ENCODE results near the gene IL10RB. TPM values are rescaled to one million over a fixed set of nuclear protein-coding genes. Genes with fewer than 3 reads are reported as not detected.

IL10RB gene
- total RNA-seq, 1 donor from 2014 or later = 25.5 TPM

DNA sequence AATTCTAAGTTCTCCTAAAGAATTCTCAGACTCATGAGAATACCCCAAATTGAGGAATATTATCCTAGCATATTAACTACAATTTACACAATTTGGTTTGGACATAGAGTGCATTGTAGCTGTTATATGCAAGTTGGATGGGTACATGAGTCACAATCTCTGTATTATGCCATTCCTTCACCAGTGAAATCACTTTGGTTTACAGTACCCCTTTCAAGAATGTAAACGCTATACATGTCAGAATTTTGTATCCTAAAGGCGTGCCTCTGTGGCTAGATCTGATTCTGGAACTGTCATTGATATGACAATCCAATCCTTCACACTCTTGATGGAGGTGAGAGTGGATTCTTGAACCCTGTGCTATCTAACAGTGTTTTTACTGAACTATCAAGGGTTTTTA lies 6.7 kb upstream of the IL10RB start:
- ATAC-seq = no peak
- intact Hi-C loops (cut with DNase I) = no loop called here

DNA sequence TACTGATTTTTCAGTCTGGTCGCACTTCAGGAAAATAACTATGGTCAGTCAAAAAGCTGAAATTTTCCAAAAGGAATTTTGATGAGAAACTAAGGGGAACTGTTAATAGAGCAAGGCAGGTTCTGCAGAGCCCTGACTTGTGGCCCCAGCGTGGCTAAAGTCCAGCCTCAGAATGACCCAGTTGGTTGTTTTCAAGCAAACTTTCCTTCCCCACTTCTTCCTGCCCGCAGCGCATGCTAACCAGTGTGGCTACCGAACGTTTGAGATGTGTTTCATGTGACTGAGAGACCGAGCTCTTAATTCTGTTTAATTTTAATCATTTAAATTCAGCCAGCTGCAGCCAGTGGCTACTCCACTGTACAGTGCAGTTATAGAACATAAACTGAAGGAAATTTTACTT lies 6.2 kb upstream of the IL10RB start:
- ATAC-seq = peak; percentile 49
- intact Hi-C loops (cut with DNase I) = no loop called here
- peak; percentile 69 for DNase-seq (ENCODE audit: low spot score)

More for the DNA sequence above, 6.7 kb upstream of the IL10RB start:
- no peak for DNase-seq (ENCODE audit: low spot score)

DNA sequence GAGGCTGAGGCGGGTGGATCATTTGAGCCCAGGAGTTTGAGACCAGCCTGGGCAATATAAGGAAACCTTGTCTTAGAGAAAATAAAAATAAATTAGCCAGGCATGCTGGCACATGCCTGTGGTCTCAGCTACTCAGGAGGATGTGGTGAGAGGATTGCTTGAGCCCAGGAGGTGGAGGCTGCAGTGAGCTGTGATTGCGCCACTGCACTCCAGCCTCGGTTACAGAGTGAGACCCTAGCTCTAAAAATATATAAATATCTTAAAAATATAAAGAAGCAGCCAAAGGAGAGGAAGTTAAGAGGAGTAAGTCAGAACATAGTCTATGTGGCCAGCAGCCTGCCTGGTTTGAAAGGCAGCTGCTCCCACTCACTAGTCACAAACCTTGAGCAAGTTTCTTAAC lies 4.5 kb upstream of the IL10RB start:
- intact Hi-C loops (cut with DNase I) = no loop called here

DNA sequence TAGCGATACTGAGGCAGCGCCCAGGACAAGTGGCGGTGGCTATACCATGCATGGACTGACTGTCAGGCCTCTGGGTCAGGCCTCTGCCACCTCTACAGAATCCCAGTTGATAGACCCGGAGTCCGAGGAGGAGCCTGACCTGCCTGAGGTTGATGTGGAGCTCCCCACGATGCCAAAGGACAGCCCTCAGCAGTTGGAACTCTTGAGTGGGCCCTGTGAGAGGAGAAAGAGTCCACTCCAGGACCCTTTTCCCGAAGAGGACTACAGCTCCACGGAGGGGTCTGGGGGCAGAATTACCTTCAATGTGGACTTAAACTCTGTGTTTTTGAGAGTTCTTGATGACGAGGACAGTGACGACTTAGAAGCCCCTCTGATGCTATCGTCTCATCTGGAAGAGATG lies 3.2 kb upstream of the IL10RB start:
- intact Hi-C loops (cut with DNase I) = loop anchor here (1.0 kb wide), 1 partner anchor 18 kb away; no protein-coding TSS in a partner anchor
- no peak for DNase-seq (ENCODE audit: low spot score)
- ATAC-seq = no peak

More for the DNA sequence above, 4.5 kb upstream of the IL10RB start:
- no peak for DNase-seq (ENCODE audit: low spot score)
- ATAC-seq = no peak

DNA sequence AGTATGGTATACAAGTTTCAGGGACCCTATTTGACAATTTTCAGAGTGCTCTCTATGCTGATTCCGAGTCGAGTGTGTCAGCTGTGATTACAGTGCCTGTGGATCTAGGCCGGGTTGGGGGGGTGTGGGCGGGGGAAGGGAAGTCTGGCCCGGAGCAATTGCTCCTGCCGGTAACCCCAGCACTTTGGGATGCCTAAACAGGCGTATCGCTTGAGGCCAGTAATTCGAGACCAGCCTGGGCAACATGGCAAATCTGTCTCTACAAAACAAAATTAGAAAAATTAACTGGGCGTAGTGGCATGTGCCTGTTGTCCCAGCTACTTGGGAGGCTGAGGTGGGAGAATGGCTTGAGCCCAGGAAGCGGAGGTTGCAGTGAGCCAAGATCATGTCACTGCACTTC lies 1.6 kb upstream of the IL10RB start:
- no peak for ATAC-seq
- intact Hi-C loops (cut with DNase I) = no loop called here
- DNase-seq (ENCODE audit: low spot score) = no peak

DNA sequence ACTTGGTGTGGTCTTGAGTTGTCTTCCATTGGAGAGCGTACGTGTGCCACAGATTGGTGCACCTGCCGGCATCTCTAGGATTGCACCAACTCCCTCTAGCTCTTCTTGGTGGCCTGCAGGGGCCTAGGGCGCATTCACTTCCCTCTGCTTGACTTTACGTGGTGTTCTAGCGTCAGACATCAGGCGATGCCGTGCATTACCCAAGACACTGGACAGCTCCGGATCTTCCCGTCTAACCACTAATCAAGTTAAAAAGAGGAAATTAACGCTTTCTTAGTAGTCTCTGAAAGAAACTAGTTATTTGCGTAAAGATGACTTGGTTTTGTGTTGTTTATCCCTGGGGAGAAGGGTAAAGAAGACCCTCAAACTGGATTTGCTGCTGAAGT lies 510 bp upstream of the IL10RB start:
- DNase-seq (ENCODE audit: low spot score) (peak; percentile 65), ATAC-seq (peak; percentile 72)
- intact Hi-C loops (cut with DNase I) = no loop called here

DNA sequence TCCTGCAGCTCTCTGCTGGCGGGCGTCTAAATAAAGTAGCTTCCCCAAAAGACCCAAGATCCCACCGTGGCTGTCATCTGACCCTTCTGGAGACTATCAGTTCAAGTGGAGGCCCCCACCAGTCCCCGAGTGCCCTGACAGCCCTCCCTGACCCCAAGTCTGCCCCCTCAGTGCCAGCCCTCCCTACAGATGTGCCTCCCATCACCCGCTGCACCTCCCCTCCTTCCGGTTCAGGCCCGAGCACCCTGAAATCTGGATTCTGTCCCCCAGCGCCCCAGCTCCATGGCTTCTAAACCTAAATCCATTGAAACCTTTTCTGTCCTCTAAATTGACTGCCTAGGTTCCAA lies 595 bp downstream of the IL10RB start:
- ATAC-seq (peak; percentile 43), DNase-seq (ENCODE audit: low spot score) (no peak)
- intact Hi-C loops (cut with DNase I) = no loop called here

DNA sequence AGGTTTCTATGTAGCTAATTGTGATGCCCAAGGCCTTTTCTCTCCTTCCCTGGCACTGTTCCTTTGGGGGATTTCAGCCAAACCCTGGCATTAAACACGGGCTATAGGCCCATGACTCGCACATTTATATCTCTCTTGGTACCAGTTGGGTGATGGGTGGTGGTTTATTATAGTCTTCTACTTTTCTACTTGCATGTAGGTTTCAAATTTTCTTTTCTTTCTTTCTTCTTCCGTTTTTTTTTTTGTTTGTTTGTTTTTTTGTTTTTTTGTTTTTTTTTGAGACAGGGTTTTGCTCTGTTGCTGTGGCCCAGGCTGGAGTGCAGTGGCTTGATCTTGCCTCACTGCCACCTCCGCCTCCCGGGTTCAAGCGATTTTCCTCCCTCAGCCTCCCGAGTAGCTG lies 1.1 kb downstream of the IL10RB start:
- no peak for ATAC-seq
- intact Hi-C loops (cut with DNase I) = no loop called here

DNA sequence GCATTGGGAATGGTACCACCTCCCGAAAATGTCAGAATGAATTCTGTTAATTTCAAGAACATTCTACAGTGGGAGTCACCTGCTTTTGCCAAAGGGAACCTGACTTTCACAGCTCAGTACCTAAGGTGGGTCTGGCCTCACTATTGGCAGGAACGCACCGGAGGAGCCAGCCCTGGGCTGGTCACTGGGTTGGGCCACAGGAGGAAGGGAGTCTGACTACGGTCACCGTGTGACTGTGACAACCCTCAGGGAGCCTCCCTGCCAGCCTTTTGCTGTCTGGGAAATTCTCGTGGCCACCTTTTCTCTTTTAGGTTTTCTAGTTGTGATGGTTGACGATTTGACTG lies 2.2 kb downstream of the IL10RB start:
- no peak for DNase-seq (ENCODE audit: low spot score)
- intact Hi-C loops (cut with DNase I) = no loop called here
- ATAC-seq = no peak

More for the DNA sequence above, 1.1 kb downstream of the IL10RB start:
- no peak for DNase-seq (ENCODE audit: low spot score)

DNA sequence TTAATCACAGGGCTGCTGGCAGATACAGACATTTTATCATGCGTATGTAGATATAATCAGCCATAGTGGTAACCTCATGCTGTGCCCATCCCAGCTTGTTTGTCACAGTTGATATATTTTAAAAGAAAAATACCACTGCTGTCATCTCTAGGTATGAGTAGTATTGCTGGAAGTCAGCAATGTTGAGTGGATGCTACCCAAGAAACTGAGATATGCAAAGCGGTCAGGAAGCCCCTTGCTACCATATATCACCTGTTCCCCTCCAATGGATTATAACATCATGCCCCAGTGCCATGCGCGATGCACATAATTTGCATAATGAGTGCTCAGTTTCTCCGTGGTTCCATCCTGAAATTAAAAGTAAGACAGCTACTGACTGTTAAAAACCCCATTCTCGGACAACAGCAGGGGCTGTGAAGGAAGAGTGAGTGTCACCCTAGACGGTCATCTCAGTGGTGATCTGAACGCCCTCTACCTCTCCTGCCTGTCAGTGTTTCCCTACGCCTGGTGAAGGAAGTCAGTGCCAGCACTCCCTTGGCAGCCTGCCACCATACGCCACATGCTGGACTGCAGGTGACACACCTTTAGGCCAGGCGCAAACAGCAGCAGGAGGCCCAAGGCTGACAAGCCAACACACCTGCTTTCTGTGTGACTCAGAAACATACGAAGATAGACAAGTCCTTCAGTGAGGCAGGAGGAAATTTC lies 2.7 kb downstream of the IL10RB start:
- intact Hi-C loops (cut with DNase I) = no loop called here
- no peak for DNase-seq (ENCODE audit: low spot score)
- no peak for ATAC-seq

DNA sequence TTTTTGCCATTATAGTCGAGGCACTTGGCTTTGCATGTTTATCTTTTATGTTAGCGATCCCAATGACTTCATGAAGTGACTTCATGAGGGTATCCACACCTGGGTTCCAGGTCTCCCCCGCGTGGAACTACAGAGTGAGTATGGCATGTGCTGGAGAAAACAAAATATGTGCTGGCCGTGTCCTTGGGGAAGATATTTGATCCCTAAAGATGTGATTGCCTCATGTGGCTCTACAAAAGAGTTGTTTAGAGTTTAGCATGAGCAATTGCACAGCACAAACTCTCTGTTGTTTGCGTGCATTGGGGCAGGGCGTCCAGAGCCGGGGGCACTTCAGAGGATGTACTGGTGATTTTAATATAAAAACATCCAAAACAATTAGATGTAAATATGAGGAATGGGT lies 4.8 kb downstream of the IL10RB start:
- no peak for DNase-seq (ENCODE audit: low spot score)
- no peak for ATAC-seq
- intact Hi-C loops (cut with DNase I) = no loop called here

DNA sequence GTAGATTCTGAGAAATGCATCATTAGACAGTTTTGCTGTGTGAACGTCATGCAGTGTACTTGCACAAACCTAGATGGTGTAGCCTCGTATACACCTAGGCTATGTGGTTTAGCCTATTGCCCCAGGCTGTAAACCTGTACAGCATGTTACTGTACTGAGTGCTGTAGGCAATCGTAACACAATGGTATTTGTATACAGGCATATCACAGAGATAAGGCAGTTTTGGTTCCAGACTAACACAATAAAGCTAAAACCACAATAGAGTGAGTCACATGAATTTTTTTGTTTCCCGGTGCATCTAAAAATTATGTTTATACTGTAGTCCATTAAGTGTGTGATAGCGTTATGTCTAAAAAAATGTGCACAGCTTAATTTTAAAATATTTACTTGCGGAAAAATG lies 6.9 kb downstream of the IL10RB start:
- ATAC-seq (no peak), DNase-seq (ENCODE audit: low spot score) (no peak)
- intact Hi-C loops (cut with DNase I) = no loop called here

DNA sequence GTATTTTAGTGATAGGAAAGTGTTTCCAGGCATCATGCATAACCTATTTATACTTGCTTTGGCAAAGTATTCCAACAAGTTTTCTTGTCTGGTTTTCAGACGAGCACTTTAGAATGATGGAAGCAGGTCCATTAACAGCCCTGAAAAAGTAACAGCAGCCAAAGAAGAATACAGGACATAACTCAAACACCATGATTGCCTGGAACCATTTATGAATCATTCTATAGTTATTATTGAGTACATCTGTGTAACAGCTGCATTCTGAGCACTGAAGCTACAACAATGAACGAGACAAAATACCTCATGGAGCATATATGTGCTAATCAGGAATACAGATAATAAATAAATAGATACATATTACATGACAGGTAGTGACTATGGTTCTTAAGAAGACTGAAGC lies 12.6 kb downstream of the IL10RB start:
- DNase-seq (ENCODE audit: low spot score) (no peak), ATAC-seq (no peak)
- intact Hi-C loops (cut with DNase I) = no loop called here

DNA sequence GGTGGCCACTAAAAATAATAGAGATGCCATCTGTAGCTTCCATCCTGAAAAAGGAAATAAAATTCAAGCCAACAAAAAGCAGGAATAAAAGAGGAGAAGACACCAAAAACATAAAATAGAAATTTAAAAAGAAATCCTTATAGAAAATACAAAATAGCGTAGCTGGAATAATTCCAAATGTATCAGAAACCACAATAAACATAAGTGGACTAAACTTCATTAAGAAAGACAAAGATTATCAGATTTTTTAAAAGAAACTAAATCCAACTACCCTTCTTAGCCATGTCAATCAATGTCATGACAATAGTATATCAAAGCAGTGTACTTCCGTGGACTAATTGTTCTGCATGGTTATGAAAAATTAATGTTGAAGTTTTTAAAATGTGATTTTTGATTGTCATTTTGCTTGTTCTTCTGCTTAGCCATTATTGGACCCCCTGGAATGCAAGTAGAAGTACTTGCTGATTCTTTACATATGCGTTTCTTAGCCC lies 13.2 kb downstream of the IL10RB start:
- intact Hi-C loops (cut with DNase I) = no loop called here
- ATAC-seq (no peak), DNase-seq (ENCODE audit: low spot score) (no peak)

DNA sequence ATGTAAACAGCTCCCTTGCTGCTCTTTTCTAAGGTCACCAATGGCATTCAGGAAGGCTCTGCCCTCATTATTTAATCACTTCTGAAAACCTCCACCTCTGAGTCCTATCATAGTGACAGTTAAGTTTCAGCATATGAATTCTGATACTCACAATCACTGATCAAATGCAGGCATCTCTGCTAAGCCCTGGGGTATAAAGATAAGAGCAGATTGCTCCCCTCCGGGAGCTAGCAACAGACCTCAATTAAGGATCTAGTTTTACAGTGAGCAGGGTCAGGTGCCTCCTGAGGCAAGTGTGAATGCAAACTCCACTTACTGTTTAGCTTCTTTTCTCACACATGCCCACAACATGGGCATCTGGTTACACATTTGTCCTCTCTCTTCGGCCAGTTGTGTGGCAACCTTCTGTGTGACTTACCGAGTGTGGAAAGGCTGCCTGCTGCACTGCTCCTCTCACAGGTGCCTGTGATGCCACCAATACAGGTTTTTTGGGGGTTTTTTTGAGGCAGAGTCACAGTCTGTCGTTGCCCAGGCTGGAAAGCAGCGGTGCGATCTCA lies 15.0 kb downstream of the IL10RB start:
- ATAC-seq = no peak
- DNase-seq (ENCODE audit: low spot score) = no peak
- intact Hi-C loops (cut with DNase I) = no loop called here

DNA sequence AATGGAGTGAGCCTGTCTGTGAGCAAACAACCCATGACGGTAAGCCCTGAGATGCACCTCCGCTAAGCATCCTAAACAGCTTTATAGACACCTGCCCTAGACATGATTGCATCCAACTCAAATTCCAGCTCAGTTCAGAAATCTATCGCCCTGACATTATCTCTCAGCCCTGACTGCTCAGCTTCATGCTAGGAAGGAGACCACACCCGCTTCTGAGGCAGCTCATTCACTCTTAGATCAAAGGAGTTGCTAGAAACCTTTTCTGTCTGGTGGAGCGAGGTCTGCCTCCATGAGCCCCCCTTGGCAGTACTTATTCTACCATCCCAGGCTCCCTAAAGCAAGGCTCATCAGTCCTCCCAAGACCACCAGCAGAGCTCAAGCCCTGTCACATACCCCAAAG lies 17.0 kb downstream of the IL10RB start:
- intact Hi-C loops (cut with DNase I) = no loop called here
- DNase-seq (ENCODE audit: low spot score) (no peak), ATAC-seq (no peak)

DNA sequence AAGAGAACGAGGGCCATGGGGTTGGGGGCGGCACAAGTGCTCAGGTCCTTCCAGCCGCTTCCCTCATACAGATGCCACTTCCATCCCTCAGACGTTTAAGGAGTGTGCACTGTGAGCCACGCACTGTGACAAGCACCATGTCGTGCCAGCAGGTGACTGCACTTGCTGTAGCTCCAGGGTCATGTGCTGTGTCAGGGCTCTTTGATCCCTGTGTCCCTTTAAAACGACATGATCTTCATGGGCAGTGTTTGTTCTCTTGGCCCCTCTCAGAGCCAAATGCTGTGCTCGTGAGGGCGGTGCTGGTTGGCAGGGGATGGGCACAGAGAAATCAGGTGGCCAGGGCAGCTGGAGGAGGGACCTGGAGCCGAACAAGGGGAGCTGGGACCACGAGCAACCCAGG lies 19.9 kb downstream of the IL10RB start:
- no peak for DNase-seq (ENCODE audit: low spot score)
- ATAC-seq = no peak
- intact Hi-C loops (cut with DNase I) = no loop called here

DNA sequence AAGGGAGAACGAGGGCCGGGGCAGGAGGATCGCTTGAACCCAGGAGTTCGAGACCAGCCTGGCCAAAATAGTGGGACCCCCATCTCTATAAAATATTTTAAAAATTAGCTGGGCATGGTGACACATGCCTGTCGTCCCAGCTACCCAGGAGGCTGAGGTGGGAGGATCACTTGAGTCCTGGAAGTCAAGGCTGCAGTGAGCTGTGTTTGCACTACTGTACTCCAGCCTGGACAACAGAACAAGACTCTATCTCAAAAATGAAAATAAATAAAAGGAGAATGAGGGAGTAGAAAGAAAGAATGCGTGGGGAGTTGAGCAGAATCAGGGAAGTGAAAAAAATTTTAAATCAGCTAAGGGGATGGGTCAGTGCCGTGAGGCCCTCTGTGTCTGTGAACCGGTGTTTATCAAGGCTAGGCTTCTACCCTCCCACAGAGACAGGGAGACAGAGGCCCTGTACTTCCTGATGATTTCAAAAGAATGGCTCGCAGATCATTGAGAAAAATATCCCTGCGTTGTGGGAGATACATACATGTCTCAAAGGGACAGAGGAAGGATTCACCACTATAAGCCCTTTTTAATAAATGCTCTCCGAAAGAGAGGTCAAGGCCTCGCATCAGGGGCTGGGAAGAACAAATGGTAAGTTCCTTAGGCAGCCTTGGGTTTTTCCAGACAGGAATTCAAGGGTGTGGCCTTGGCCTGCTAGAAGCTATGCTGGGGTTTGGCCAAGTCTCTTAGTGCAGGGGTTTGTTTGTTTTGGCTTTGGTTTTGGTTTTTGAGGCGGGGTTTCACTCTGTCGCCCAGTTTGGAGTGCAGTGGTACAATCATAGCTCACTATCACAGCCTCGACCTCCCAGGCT lies 20.7 kb downstream of the IL10RB start:
- no peak for DNase-seq (ENCODE audit: low spot score)

DNA sequence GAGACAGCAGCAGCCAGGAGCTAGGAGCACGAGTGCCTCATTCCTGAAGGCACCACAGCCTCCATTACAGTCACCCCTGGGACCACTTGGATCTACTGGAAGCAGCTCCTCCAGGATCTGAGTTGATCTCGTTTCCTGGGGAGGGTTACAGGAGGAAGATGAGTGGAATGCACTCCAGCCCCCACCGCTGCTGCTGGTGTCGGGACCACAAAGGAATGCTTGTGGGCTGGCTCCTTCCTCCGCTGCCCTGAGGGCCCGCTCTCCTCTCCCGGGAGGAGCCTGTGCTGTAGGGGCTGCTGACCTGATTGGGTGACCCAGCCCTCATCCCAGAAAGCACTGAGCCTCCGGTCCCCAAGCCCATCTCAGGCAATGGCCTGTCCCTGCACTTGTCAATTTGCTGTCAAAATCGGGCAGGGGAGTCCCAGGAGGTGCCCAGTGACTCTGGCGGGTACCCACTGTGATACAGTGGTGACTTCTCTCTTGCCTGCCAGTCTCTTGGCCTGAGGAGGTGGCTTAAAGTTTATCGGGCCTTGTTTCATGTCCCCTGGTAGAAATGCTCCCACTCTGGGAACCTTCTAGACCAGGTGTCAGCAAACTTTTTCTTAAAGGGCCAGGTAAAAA lies 23.1 kb downstream of the IL10RB start:
- DNase-seq (ENCODE audit: low spot score) (no peak), ATAC-seq (peak; percentile 6)
- intact Hi-C loops (cut with DNase I) = no loop called here

More for the DNA sequence above, 20.7 kb downstream of the IL10RB start:
- peak; percentile 81 for ATAC-seq
- intact Hi-C loops (cut with DNase I) = no loop called here

DNA sequence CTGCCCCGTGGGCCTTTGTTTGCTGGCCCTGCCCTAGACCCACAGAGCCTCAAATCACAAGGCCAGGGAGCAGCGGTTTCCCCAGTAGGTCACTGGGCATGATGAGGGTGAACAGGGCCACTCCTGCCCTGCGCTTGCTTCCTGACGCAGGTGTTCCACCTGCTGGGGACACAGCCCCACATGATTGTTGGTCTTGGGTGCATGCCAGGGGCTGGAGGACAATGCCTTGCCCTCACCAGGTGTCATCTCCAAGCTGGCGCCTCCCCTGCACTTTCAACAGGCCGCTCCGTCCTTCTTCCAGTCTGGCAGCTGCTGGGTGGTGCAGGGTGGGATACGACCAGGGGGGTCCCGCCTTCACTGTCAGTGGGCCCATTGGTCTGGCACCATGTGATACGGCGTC lies 24.3 kb downstream of the IL10RB start:
- ATAC-seq (no peak), DNase-seq (ENCODE audit: low spot score) (no peak)
- intact Hi-C loops (cut with DNase I) = no loop called here
